Type B pancreatic cell (in vitro differentiated cells): Measurements from ENCODE around the gene PRR5. TPM values are rescaled to one million over a fixed set of nuclear protein-coding genes. Genes with fewer than 3 reads are reported as not detected.
A peak's percentile ranks its signal among the peaks of the same experiment; 100 is the strongest.

ENCODE experiments used
- DNase-seq: peaks from one replicate; pipeline ENCODE4 v3.0.0; 2021; ENCODE audit warnings: mixed read lengths; ENCODE audit not compliant: unreplicated experiment; ENCODE audit errors: extremely low spot score
- H3K27ac Mint-ChIP-seq: 2 replicates; pipeline ENCODE4 v1.8.0; 2021; ENCODE audit warnings: mild to moderate bottlenecking, mixed read lengths
- H3K27me3 Mint-ChIP-seq: 2 replicates; pipeline ENCODE4 v1.8.0; 2021; ENCODE audit warnings: mixed read lengths
- H3K36me3 Mint-ChIP-seq: 2 replicates; pipeline ENCODE4 v1.8.0; 2021; ENCODE audit warnings: mixed read lengths
- H3K4me1 Mint-ChIP-seq: one replicate; pipeline ENCODE4 v1.8.0; 2021; ENCODE audit warnings: mixed read lengths; ENCODE audit not compliant: unreplicated experiment
- H3K4me3 Mint-ChIP-seq: 2 replicates; pipeline ENCODE4 v1.8.0; 2021; ENCODE audit warnings: mild to moderate bottlenecking, mixed read lengths
- H3K9me3 Mint-ChIP-seq: 2 replicates; pipeline ENCODE4 v1.8.0; 2021; ENCODE audit warnings: mixed read lengths
- total RNA-seq: library from RNA; stranded (reverse); gene quantifications from 2 replicates; pipeline ENCODE4 v1.2.1, GENCODE V29; 2021; ENCODE audit warnings: low replicate concordance
- TF ChIP-seq, protein P1 (sequence below): fragments of 200-600 bp; sonication (generic); conservative IDR thresholded peaks from 2 replicates; pipeline ENCODE4 v1.5.0; 2021; ENCODE audit warnings: antibody characterized with exemption, mild to moderate bottlenecking

Gene PRR5
- total RNA-seq, 1 donor from 2014 or later = 21.2 TPM

DNA sequence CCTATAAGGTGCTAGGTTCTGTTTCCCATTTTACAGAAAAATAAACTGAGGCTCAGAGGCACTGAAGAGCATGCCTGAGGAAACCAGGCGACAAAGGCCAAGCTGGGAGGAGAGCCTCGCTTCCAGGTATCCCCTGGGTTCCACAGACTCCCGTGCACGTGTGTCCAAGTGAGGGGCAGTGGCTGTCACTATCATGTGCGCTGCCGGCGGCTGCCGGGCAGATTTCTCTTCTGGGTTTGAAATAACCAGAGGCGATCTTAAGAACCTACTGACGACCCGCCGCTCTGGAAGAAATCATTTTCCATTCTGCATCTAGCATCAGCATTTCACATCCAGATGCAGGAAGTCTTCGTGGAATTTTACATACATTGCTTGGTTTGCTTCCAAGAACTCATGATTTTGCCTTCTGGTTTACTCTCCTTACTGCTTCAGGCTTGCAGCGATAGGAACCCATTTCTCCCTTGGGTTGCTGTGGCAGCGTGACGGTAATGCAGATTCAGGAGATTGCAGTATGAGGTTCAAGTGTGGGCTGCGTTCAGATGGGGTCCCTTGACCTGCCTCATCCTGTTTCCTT is 79.0 kb downstream of the PRR5 start:
- Mint-ChIP-seq H3K27me3 (no peaks in the 10 kb centered on the region), H3K9me3 (no peaks in the 10 kb centered on the region), H3K36me3 (no peaks in the 10 kb centered on the region), H3K4me3 (no peak overlapping the region), H3K27ac (no peak overlapping the region), H3K4me1 (peaks cover 18% of the 10 kb centered on the region)
- DNase-seq = no peak
- TF ChIP-seq, protein P1, sequence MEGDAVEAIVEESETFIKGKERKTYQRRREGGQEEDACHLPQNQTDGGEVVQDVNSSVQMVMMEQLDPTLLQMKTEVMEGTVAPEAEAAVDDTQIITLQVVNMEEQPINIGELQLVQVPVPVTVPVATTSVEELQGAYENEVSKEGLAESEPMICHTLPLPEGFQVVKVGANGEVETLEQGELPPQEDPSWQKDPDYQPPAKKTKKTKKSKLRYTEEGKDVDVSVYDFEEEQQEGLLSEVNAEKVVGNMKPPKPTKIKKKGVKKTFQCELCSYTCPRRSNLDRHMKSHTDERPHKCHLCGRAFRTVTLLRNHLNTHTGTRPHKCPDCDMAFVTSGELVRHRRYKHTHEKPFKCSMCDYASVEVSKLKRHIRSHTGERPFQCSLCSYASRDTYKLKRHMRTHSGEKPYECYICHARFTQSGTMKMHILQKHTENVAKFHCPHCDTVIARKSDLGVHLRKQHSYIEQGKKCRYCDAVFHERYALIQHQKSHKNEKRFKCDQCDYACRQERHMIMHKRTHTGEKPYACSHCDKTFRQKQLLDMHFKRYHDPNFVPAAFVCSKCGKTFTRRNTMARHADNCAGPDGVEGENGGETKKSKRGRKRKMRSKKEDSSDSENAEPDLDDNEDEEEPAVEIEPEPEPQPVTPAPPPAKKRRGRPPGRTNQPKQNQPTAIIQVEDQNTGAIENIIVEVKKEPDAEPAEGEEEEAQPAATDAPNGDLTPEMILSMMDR = no peak

DNA sequence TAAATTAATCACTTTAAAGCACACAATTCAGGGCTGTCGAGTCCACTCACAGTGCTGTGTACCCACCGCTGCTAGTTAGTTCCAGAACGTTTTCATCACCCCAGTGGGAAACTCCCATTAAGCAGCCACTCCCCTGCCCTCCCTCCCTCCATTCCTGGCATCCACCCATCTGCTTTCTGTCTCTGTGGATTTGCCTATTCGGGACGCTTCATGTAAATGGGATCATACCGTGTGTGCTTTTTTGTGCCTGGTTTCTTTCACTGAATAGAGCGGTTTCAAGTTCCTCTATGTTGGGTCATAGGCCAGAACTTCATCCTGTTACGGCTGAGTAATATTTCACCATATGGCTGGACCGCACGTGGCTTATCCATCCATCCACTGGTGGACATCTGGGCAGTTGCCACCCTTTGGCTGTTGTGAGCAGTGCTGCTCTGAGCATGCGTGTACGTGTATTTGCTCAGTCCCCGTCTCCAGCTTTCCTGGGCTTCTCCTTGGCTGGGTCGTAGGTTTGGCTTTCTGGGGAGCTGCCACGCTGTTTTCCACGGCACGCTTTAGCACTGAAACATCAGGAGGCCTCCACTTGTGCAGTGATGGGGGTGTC is 80.5 kb downstream of the PRR5 start:
- Mint-ChIP-seq H3K27me3 (no peaks in the 10 kb centered on the region), H3K27ac (no peak overlapping the region), H3K9me3 (no peaks in the 10 kb centered on the region), H3K4me1 (peaks cover 10% of the 10 kb centered on the region), H3K4me3 (no peak overlapping the region), H3K36me3 (no peaks in the 10 kb centered on the region)
- TF ChIP-seq, protein P1 = no peak
- DNase-seq = no peak

DNA sequence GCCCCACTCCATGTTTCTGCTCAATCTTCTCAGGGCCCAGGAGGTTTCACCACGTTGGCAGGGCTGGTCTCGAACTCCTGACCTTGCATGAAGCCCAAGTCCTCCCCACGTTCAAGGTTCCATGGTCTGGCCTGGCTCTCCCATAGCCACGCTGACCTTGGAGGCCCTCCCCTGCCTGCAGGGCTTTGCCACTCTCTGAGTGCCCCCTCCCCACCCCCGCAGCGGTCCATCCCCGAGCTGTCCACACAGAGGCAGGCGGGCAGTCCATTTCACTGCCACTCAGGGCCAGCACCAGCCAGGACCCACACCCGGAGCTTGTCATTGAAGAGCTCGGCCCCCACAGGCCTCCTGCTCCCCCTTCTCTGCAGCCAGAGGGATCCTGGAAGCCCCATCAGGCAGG is 81.1 kb downstream of the PRR5 start:
- Mint-ChIP-seq H3K9me3 (no peaks in the 10 kb centered on the region), H3K27ac (peak overlapping the region; percentile 2), H3K4me1 (peaks cover 10% of the 10 kb centered on the region), H3K27me3 (no peaks in the 10 kb centered on the region), H3K4me3 (no peak overlapping the region), H3K36me3 (no peaks in the 10 kb centered on the region)
- TF ChIP-seq, protein P1 = no peak
- no peak for DNase-seq

DNA sequence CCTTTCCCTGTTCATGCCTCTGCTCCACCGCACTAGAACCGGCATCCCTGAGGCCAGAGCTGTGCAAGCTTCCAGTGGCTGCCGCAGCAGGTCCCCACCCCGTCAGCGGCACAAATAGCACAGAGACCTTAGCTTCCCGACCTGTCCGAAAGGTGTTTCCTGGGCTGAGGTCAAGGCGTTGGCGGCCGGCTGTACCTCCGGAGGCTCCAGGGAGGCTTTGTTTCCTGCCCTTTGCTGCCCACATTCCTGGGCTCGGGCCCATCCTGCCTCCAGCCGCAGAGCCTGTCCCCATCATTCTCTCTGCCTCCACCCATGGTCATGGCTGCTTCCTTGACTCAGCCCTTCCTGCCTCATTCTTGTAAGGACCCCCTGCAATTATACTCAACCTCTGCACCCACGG is 81.6 kb downstream of the PRR5 start:
- TF ChIP-seq, protein P1 = no peak
- peak overlapping the region; percentile 2 for H3K27ac Mint-ChIP-seq
- H3K4me1 Mint-ChIP-seq = peaks cover 10% of the 10 kb centered on the region
- DNase-seq = no peak
- H3K4me3 Mint-ChIP-seq = no peak overlapping the region
- H3K27me3 Mint-ChIP-seq = no peaks in the 10 kb centered on the region
- H3K9me3 Mint-ChIP-seq = no peaks in the 10 kb centered on the region
- H3K36me3 Mint-ChIP-seq = peaks cover under 1% of the 10 kb centered on the region

DNA sequence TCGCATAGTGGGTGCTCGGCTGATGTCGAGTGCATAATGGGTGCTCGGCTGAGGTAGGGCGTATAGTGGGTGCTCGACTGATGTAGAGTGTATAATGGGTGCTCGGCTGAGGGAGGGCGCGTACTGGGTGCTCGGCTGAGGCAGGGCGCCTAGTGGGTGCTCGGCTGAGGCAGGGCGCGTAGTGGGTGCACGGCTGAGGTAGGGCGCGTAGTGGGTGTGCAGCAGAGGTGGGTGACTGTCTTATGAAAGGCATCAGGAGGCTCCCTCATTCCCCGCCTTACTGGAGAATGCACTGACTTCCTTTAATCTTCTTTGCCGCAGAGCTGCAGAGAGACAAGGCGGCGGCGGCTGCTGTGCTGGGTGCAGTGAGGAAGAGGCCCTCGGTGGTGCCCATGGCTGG is 84.1 kb downstream of the PRR5 start:
- H3K27ac Mint-ChIP-seq = no peak overlapping the region
- peaks cover 10% of the 10 kb centered on the region for H3K4me1 Mint-ChIP-seq
- no peaks in the 10 kb centered on the region for H3K27me3 Mint-ChIP-seq
- H3K36me3 Mint-ChIP-seq = peaks cover 8% of the 10 kb centered on the region
- no peak overlapping the region for H3K4me3 Mint-ChIP-seq
- H3K9me3 Mint-ChIP-seq = no peaks in the 10 kb centered on the region
- TF ChIP-seq, protein P1 = no peak
- no peak for DNase-seq
